SK-N-SH (cell line): ENCODE measurements around the gene SEPTIN11. TPM values are rescaled to one million over a fixed set of nuclear protein-coding genes. Genes with fewer than 3 reads are reported as not detected.

Experiments
- CTCF ChIA-PET: fragments of 300-600, 350-600 bp; formaldehyde crosslinking; extraction: SDS; loops from one replicate; lab custom pipeline; 2021; lab: Yijun Ruan, JAX
- POLR2A ChIA-PET: fragments of 350-600 bp; sonication (Branson Sonifier 250); formaldehyde crosslinking; extraction: SDS; loops from one replicate; lab custom pipeline; 2020; ENCODE audit warnings: antibody characterized with exemption, inconsistent platforms; lab: Yijun Ruan, JAX
- DNase-seq: peaks from one replicate; pipeline ENCODE4 v3.0.0; 2012
- H2AFZ ChIP-seq: fragments of 200-600 bp; sonication (generic); 2 replicates; pipeline ENCODE4 v1.8.1; 2016; ENCODE audit warnings: antibody characterized with exemption, mild to moderate bottlenecking, low read depth
- H3F3A ChIP-seq: fragments of 200-600 bp; sonication (generic); replicated peaks from 2 replicates; pipeline ENCODE3; 2016; ENCODE audit warnings: antibody characterized with exemption, mild to moderate bottlenecking; ENCODE audit not compliant: insufficient read depth
- H3K27ac ChIP-seq, 2 experiments: fragments of 200-500 bp in 1 of 2; fragments of 200-600 bp in 1 of 2; sonication (Bioruptor generic) in 1 of 2; sonication (generic), shearing (Covaris generic) in 1 of 2; 2 replicates each; pipeline versions ENCODE4 v1.5.1 to v1.6.1; 2014 to 2016; ENCODE audit warnings: low read depth in 2 of 2, inconsistent platforms in 1 of 2, low read length in 1 of 2, mild to moderate bottlenecking in 1 of 2, mixed read lengths in 1 of 2
- H3K27me3 ChIP-seq: fragments of 200-600 bp; sonication (generic), shearing (Covaris generic); 2 replicates; pipeline ENCODE4 v1.6.1; 2016; ENCODE audit warnings: mixed run types; ENCODE audit not compliant: insufficient read depth
- H3K36me3 ChIP-seq, 2 experiments: fragments of 200-500 bp in 1 of 2; fragments of 200-600 bp in 1 of 2; sonication (Bioruptor generic) in 1 of 2; sonication (generic) in 1 of 2; replicated peaks in 1 of 2; 2 replicates each; pipeline versions ENCODE3 to v1.5.1; 2014 to 2016; ENCODE audit warnings: low read length in 1 of 2, mild to moderate bottlenecking in 1 of 2; ENCODE audit not compliant: insufficient read depth in 2 of 2, control insufficient read depth in 1 of 2
- H3K4me1 ChIP-seq, 2 experiments: fragments of 200-500 bp in 1 of 2; fragments of 200-600 bp in 1 of 2; sonication (Bioruptor generic) in 1 of 2; sonication (generic), shearing (Covaris generic) in 1 of 2; 2 replicates each; pipeline versions ENCODE4 v1.5.1 to v1.6.1; 2014 to 2016; ENCODE audit warnings: low read depth in 1 of 2, low read length in 1 of 2, mixed run types in 1 of 2; ENCODE audit not compliant: insufficient read depth in 2 of 2, control insufficient read depth in 1 of 2
- H3K4me2 ChIP-seq: fragments of 200-600 bp; sonication (generic), shearing (Covaris generic); 2 replicates; pipeline ENCODE4 v1.6.1; 2017; ENCODE audit warnings: mixed run types
- H3K4me3 ChIP-seq, 2 experiments: fragments of 200-500 bp in 1 of 2; fragments of 200-600 bp in 1 of 2; sonication (Bioruptor generic) in 1 of 2; sonication (generic), shearing (Covaris generic) in 1 of 2; 2 replicates each; pipeline versions ENCODE4 v1.5.1 to v1.8.1; 2014 to 2016; ENCODE audit warnings: low read depth in 2 of 2, inconsistent platforms in 1 of 2, low read length in 1 of 2, mild to moderate bottlenecking in 1 of 2, mixed read lengths in 1 of 2, moderate library complexity in 1 of 2
- H3K79me2 ChIP-seq: fragments of 200-600 bp; sonication (generic); 2 replicates; pipeline ENCODE4 v1.8.1; 2017; ENCODE audit warnings: mild to moderate bottlenecking; ENCODE audit not compliant: insufficient read depth
- H3K9ac ChIP-seq: fragments of 200-600 bp; sonication (generic); 2 replicates; pipeline ENCODE4 v1.6.1; 2017; ENCODE audit warnings: mixed run types
- H3K9me2 ChIP-seq: fragments of 200-600 bp; sonication (generic); 2 replicates; pipeline ENCODE4 v1.6.1; 2017; ENCODE audit warnings: mixed run types
- H3K9me3 ChIP-seq: fragments of 200-600 bp; sonication (generic); 2 replicates; pipeline ENCODE4 v1.6.1; 2017; ENCODE audit warnings: mixed run types, mild to moderate bottlenecking, moderate library complexity
- H4K20me1 ChIP-seq: fragments of 200-600 bp; sonication (generic); 2 replicates; pipeline ENCODE4 v1.6.1; 2017; ENCODE audit warnings: mild to moderate bottlenecking, mixed run types; ENCODE audit not compliant: insufficient read depth
- CTCF ChIP-seq: fragments of 200-600 bp; sonication (generic); IDR thresholded peaks from 2 replicates; pipeline ENCODE4 v1.6.1; 2017; ENCODE audit warnings: antibody characterized with exemption, mild to moderate bottlenecking, moderate library complexity
- ELF1 ChIP-seq: IDR thresholded peaks from 2 replicates; pipeline ENCODE4 v1.4.0; 2012
- EP300 ChIP-seq, 2 experiments: IDR thresholded peaks; 2 replicates each; pipeline versions ENCODE4 v1.4.0 to v1.6.1; 2012; ENCODE audit warnings: borderline replicate concordance in 1 of 2, low read depth in 1 of 2, low read length in 1 of 2
- FOSL2 ChIP-seq: IDR thresholded peaks from 2 replicates; pipeline ENCODE4 v1.4.0; 2012; ENCODE audit warnings: low read depth, mild to moderate bottlenecking, moderate library complexity, borderline replicate concordance
- FOXJ3 ChIP-seq: sonication (generic); formaldehyde crosslinking; IDR thresholded peaks from 2 replicates; pipeline ENCODE4 v1.5.1; 2020; ENCODE audit warnings: mild to moderate bottlenecking, missing genetic modification reagents
- FOXM1 ChIP-seq: IDR thresholded peaks from 2 replicates; pipeline ENCODE4 v1.4.0; 2012; ENCODE audit warnings: low read depth, mild to moderate bottlenecking
- GABPA ChIP-seq: IDR thresholded peaks from 2 replicates; pipeline ENCODE4 v1.4.0; 2012; ENCODE audit warnings: low read depth, mild to moderate bottlenecking
- GATA2 ChIP-seq: sonication (generic); formaldehyde crosslinking; IDR thresholded peaks from 2 replicates; pipeline ENCODE4 v1.5.0; 2020; ENCODE audit warnings: mild to moderate bottlenecking, missing genetic modification reagents
- IRF3 ChIP-seq: fragments of 150-350 bp; IDR thresholded peaks from 2 replicates; pipeline ENCODE4 v1.6.1; 2016; ENCODE audit warnings: mild to moderate bottlenecking, low read depth, low read length
- JUND ChIP-seq: IDR thresholded peaks from 2 replicates; pipeline ENCODE4 v1.4.0; 2012
- MAX ChIP-seq: IDR thresholded peaks from 2 replicates; pipeline ENCODE4 v1.4.0; 2012; ENCODE audit warnings: low read depth
- MEF2A ChIP-seq: IDR thresholded peaks from 2 replicates; pipeline ENCODE4 v1.4.0; 2012; ENCODE audit warnings: low read depth, borderline replicate concordance
- NFIC ChIP-seq: IDR thresholded peaks from 2 replicates; pipeline ENCODE4 v1.4.0; 2012; ENCODE audit warnings: borderline replicate concordance
- NRF1 ChIP-seq: IDR thresholded peaks from 2 replicates; pipeline ENCODE4 v1.6.1; 2012; ENCODE audit warnings: low read depth, mild to moderate bottlenecking, low read length
- RCOR1 ChIP-seq: fragments of 150-350 bp; IDR thresholded peaks from 2 replicates; pipeline ENCODE4 v1.6.1; 2017; ENCODE audit warnings: antibody characterized with exemption, low read length
- RXRA ChIP-seq: IDR thresholded peaks from 2 replicates; pipeline ENCODE4 v1.4.0; 2012; ENCODE audit warnings: low read depth, mild to moderate bottlenecking, borderline replicate concordance
- SIN3A ChIP-seq: IDR thresholded peaks from 2 replicates; pipeline ENCODE4 v1.6.1; 2012; ENCODE audit warnings: low read depth, mild to moderate bottlenecking, low read length, moderate library complexity, borderline replicate concordance
- TAF1 ChIP-seq: IDR thresholded peaks from 2 replicates; pipeline ENCODE4 v1.6.1; 2012; ENCODE audit warnings: low read depth, mild to moderate bottlenecking, low read length, moderate library complexity, borderline replicate concordance
- TCF12 ChIP-seq: IDR thresholded peaks from 2 replicates; pipeline ENCODE4 v1.4.0; 2012
- TEAD4 ChIP-seq: IDR thresholded peaks from 2 replicates; pipeline ENCODE4 v1.4.0; 2012; ENCODE audit warnings: mild to moderate bottlenecking, borderline replicate concordance; ENCODE audit not compliant: insufficient read depth
- USF1 ChIP-seq: IDR thresholded peaks from 2 replicates; pipeline ENCODE4 v1.4.0; 2012; ENCODE audit warnings: low read depth, borderline replicate concordance
- ZBTB33 ChIP-seq: IDR thresholded peaks from 2 replicates; pipeline ENCODE4 v1.4.0; 2012; ENCODE audit warnings: low read depth, borderline replicate concordance
- WGBS: methylation state at CpG from one replicate; pipeline ENCODE4 v1.1.6; 2017; ENCODE audit warnings: low lambda C conversion rate; 5-methylcytosine and 5-hydroxymethylcytosine counted together
- polyA plus RNA-seq, 3 experiments: library from polyadenylated mRNA; depleted of rRNA; stranded (reverse); fragments of >200 nt; gene quantifications; 2 replicates each; pipeline ENCODE4 v1.2.3, GENCODE V29; 2012
- TF ChIP-seq, protein P1 (sequence below): fragments of 150-350 bp; IDR thresholded peaks from 2 replicates; pipeline ENCODE4 v1.6.1; 2017; ENCODE audit warnings: antibody characterized with exemption, low read length, low read depth, borderline replicate concordance

SEPTIN11 gene
- polyA plus RNA-seq, 1 of the 3 experiments (the other 2 are of a cell fraction): 47.4 TPM

GRCh38 chr4:76984788-76985211 lies 35.2 kb downstream of the SEPTIN11 start:
- Histone ChIP-seq H3K9ac (peak overlapping the region; percentile 68; the same call in 1 of the 2 replicates), H4K20me1 (no peaks in the 10 kb centered on the region), H3K4me1 (peaks cover 17 to 52% of the 10 kb centered on the region in 2 experiments), H3K9me3 (no peaks in the 10 kb centered on the region), H3K27me3 (no peaks in the 10 kb centered on the region), H3F3A (peaks cover 51% of the 10 kb centered on the region), H2AFZ (no peak overlapping the region), H3K79me2 (peaks cover 94% of the 10 kb centered on the region), H3K36me3 (peaks cover 0 to 14% of the 10 kb centered on the region in 2 experiments), H3K27ac (peak overlapping the region; percentile 87 to 99; a peak in 3 of 4 replicates), H3K9me2 (no peaks in the 10 kb centered on the region), H3K4me3 (peak overlapping the region in 1 of 2 experiments; percentile 4; a peak in 1 of 4 replicates), H3K4me2 (peak overlapping the region; percentile 76)
- ChIA-PET CTCF (interaction anchor here (1.1 to 1.4 kb wide), 3 partner anchors 34 to 219 kb away, joined by 3 to 5 read pairs (median 4); no protein-coding TSS in a partner anchor), POLR2A (no interaction called here)
- 8% methylated on average over 7 of the region's 7 CpGs for WGBS
- DNase-seq: peak; percentile 42
- TF ChIP-seq TAF1 (no peak), MEF2A (peak; percentile 78; the same call in 1 of the 2 replicates), JUND (peak; percentile 94), FOXM1 (peak; percentile 86), ZBTB33 (peak; percentile 78; the same call in 1 of the 2 replicates), NRF1 (no peak), ELF1 (no peak), TEAD4 (peak; percentile 98), MAX (peak; percentile 99), GATA2 (CRISPR knock-in tag) (no peak), EP300 (IDR thresholded peaks at IDR 0.05; ENCODE audit: borderline replicate concordance in 1 of 2, low read depth in 1 of 2, low read length in 1 of 2) (peak in 1 of 2 experiments; percentile 97; a peak in 3 of 4 replicates), NFIC (peak; percentile 87), RCOR1 (peak; percentile 65), GABPA (no peak; the same call in 1 of the 2 replicates), IRF3 (no peak), CTCF (no peak), TCF12 (peak; percentile 100), USF1 (peak; percentile 51; the same call in 1 of the 2 replicates), FOSL2 (peak; percentile 93), FOXJ3 (CRISPR knock-in tag) (no peak), SIN3A (peak; percentile 98), RXRA (peak; percentile 63; the same call in 1 of the 2 replicates)
- TF ChIP-seq, protein P1, sequence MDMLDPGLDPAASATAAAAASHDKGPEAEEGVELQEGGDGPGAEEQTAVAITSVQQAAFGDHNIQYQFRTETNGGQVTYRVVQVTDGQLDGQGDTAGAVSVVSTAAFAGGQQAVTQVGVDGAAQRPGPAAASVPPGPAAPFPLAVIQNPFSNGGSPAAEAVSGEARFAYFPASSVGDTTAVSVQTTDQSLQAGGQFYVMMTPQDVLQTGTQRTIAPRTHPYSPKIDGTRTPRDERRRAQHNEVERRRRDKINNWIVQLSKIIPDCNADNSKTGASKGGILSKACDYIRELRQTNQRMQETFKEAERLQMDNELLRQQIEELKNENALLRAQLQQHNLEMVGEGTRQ: no peak
